Neural progenitor cell (in vitro differentiated cells): ENCODE results near the gene USP34. TPM values are rescaled to one million over a fixed set of nuclear protein-coding genes. Genes with fewer than 3 reads are reported as not detected.
"Not testable (repeated sequence)": the region's sequence is repeated elsewhere in the genome, so short reads cannot be mapped to it uniquely, and the experiment has no call there.

Experiments used
- DNase-seq: peaks from one replicate; pipeline ENCODE4 v3.0.0-alpha.2; 2016; ENCODE audit warnings: low spot score
- H2AFZ ChIP-seq: fragments of 200-600 bp; sonication (generic); replicated peaks from 2 replicates; pipeline ENCODE4 v1.6.1; 2016; ENCODE audit warnings: antibody characterized with exemption
- H3F3A ChIP-seq: fragments of 200-600 bp; sonication (generic); 2 replicates; pipeline ENCODE4 v1.6.1; 2016; ENCODE audit warnings: antibody characterized with exemption, low read depth
- H3K27ac ChIP-seq: fragments of 200-600 bp; sonication (generic); 2 replicates; pipeline ENCODE4 v1.5.1; 2016; ENCODE audit warnings: mild to moderate bottlenecking
- H3K27me3 ChIP-seq: fragments of 200-600 bp; sonication (generic); 2 replicates; pipeline ENCODE4 v1.6.1; 2016; ENCODE audit warnings: mild to moderate bottlenecking, moderate library complexity
- H3K36me3 ChIP-seq: fragments of 200-600 bp; sonication (generic); 2 replicates; pipeline ENCODE4 v1.5.1; 2016
- H3K4me1 ChIP-seq: fragments of 200-600 bp; sonication (generic); 2 replicates; pipeline ENCODE4 v1.6.1; 2016; ENCODE audit warnings: mixed run types
- H3K4me2 ChIP-seq: fragments of 200-600 bp; sonication (generic); 2 replicates; pipeline ENCODE4 v1.6.1; 2016
- H3K4me3 ChIP-seq: fragments of 200-600 bp; sonication (generic); 2 replicates; pipeline ENCODE4 v1.5.1; 2016
- H3K79me2 ChIP-seq: fragments of 200-600 bp; sonication (generic); 2 replicates; pipeline ENCODE4 v1.6.1; 2016; ENCODE audit warnings: low read depth
- H3K9ac ChIP-seq: fragments of 200-600 bp; sonication (generic); 2 replicates; pipeline ENCODE4 v1.6.1; 2016
- H3K9me3 ChIP-seq: fragments of 200-600 bp; sonication (generic); 2 replicates; pipeline ENCODE4 v1.5.1; 2016; ENCODE audit warnings: low read depth
- H4K20me1 ChIP-seq: fragments of 200-600 bp; sonication (generic); 2 replicates; pipeline ENCODE4 v1.6.1; 2016; ENCODE audit warnings: low read depth
- H3K27ac Mint-ChIP-seq: 3 replicates; pipeline ENCODE4 v1.8.0; 2021; ENCODE audit warnings: mixed read lengths
- H3K27me3 Mint-ChIP-seq: 2 replicates; pipeline ENCODE4 v1.8.0; 2022; ENCODE audit warnings: low read depth, mild to moderate bottlenecking, inconsistent platforms, moderate library complexity, mixed read lengths; ENCODE audit not compliant: insufficient read depth
- H3K36me3 Mint-ChIP-seq: 3 replicates; pipeline ENCODE4 v1.8.0; 2021; ENCODE audit warnings: mixed read lengths
- H3K4me1 Mint-ChIP-seq: 3 replicates; pipeline ENCODE4 v1.8.0; 2021; ENCODE audit warnings: mixed read lengths
- H3K4me3 Mint-ChIP-seq: 3 replicates; pipeline ENCODE4 v1.8.0; 2021; ENCODE audit warnings: mild to moderate bottlenecking, moderate library complexity, mixed read lengths
- H3K9me3 Mint-ChIP-seq: 3 replicates; pipeline ENCODE4 v1.8.0; 2020; ENCODE audit warnings: mixed read lengths
- CTCF ChIP-seq: fragments of 200-600 bp; sonication (generic); IDR thresholded peaks from 2 replicates; pipeline ENCODE4 v1.5.1; 2017; ENCODE audit warnings: antibody characterized with exemption, mild to moderate bottlenecking
- EZH2 ChIP-seq: fragments of 200-600 bp; sonication (generic); IDR thresholded peaks from 2 replicates; pipeline ENCODE4 v1.6.1; 2017; ENCODE audit warnings: antibody characterized with exemption, mild to moderate bottlenecking, moderate library complexity
- EZH2phosphoT487 ChIP-seq: fragments of 200-600 bp; sonication (generic); IDR thresholded peaks from 2 replicates; pipeline ENCODE4 v1.6.1; 2017; ENCODE audit warnings: antibody characterized with exemption
- total RNA-seq: library from RNA; depleted of rRNA; stranded (reverse); fragments of >200 nt; gene quantifications from 2 replicates; pipeline ENCODE4 v1.2.3, GENCODE V29; 2015; ENCODE audit warnings: low replicate concordance

The USP34 gene
- total RNA-seq, 1 donor from 2014 or later: 162 TPM

- no peak for DNase-seq
- H3K9ac ChIP-seq: no peak overlapping the region
- Mint-ChIP-seq H3K36me3 (peaks cover 24% of the 10 kb centered on the region), H3K9me3 (peaks cover 2% of the 10 kb centered on the region), H3K27me3 (peaks cover 2% of the 10 kb centered on the region), H3K4me1 (peaks cover 5% of the 10 kb centered on the region), H3K4me3 (no peak overlapping the region), H3K27ac (no peak overlapping the region)
- H3K4me3 ChIP-seq: no peak overlapping the region
- peaks cover 7% of the 10 kb centered on the region for H3F3A ChIP-seq
- no peaks in the 10 kb centered on the region for H4K20me1 ChIP-seq
- no peaks in the 10 kb centered on the region for H3K27me3 ChIP-seq
- no peak overlapping the region for H3K27ac ChIP-seq
- H3K4me1 ChIP-seq: no peaks in the 10 kb centered on the region
- no peak for TF ChIP-seq EZH2
- TF ChIP-seq CTCF: no peak
- TF ChIP-seq EZH2phosphoT487: no peak
- no peak overlapping the region for H3K4me2 ChIP-seq
- H3K79me2 ChIP-seq: peaks cover 9% of the 10 kb centered on the region
- no peaks in the 10 kb centered on the region for H3K36me3 ChIP-seq
- no peak overlapping the region for H2AFZ ChIP-seq
- no peaks in the 10 kb centered on the region for H3K9me3 ChIP-seq
These were observed 321.8 kb downstream of the USP34 start for GRCh38 chr2:61149074-61149473.

GRCh38 chr2:61148091-61148490 is 322.8 kb downstream of the USP34 start:
- H3K9me3 ChIP-seq, H3K79me2 ChIP-seq, H3K4me2 ChIP-seq, H3K9me3 Mint-ChIP-seq, H4K20me1 ChIP-seq, H3K4me1 Mint-ChIP-seq, H3K4me3 Mint-ChIP-seq, H3K27me3 ChIP-seq, H3K4me1 ChIP-seq, H3K4me3 ChIP-seq, H2AFZ ChIP-seq, H3K27ac ChIP-seq, H3K27ac Mint-ChIP-seq, H3K9ac ChIP-seq, H3K36me3 ChIP-seq, H3K27me3 Mint-ChIP-seq, DNase-seq: not testable (repeated sequence)
- H3K36me3 Mint-ChIP-seq: peaks cover 24% of the 10 kb centered on the region
- peaks cover 11% of the 10 kb centered on the region for H3F3A ChIP-seq

- peak overlapping the region; percentile 89 for H3K4me3 Mint-ChIP-seq
These were observed 324.9 kb downstream of the USP34 start for GRCh38 chr2:61145990-61146389.

More at GRCh38 chr2:61145990-61146389, 324.9 kb downstream of the USP34 start:
- Histone ChIP-seq H3K9me3 (no peaks in the 10 kb centered on the region), H3K79me2 (peaks cover 9% of the 10 kb centered on the region), H3K9ac (no peak overlapping the region), H3K4me1 (no peaks in the 10 kb centered on the region), H3F3A (peaks cover 11% of the 10 kb centered on the region), H3K27me3 (no peaks in the 10 kb centered on the region), H3K4me3 (no peak overlapping the region), H3K27ac (no peak overlapping the region), H3K4me2 (peak overlapping the region; percentile 75), H3K36me3 (no peaks in the 10 kb centered on the region), H2AFZ (no peak overlapping the region), H4K20me1 (no peaks in the 10 kb centered on the region)
- DNase-seq: no peak
- H3K4me1 Mint-ChIP-seq: peaks cover 5% of the 10 kb centered on the region
- TF ChIP-seq EZH2phosphoT487 (no peak), EZH2 (no peak), CTCF (no peak)
- peaks cover 5% of the 10 kb centered on the region for H3K27me3 Mint-ChIP-seq
- H3K36me3 Mint-ChIP-seq: peaks cover 20% of the 10 kb centered on the region
- H3K27ac Mint-ChIP-seq: no peak overlapping the region
- peaks cover 2% of the 10 kb centered on the region for H3K9me3 Mint-ChIP-seq
